ENCODE results near the gene APOD. TPM values are rescaled to one million over a fixed set of nuclear protein-coding genes. Genes with fewer than 3 reads are reported as not detected.
"Not testable (repeated sequence)": the region's sequence is repeated elsewhere in the genome, so short reads cannot be mapped to it uniquely, and the experiment has no call there.

Gene APOD
- total RNA-seq, 1 donor from 2014 or later, result 549 TPM

- no peak for DNase-seq (ENCODE audit: extremely low spot score in 2 of 2)
- Histone ChIP-seq H3K27ac (no peak overlapping the region), H3K4me3 (no peak overlapping the region), H3K4me1 (no peaks in the 10 kb centered on the region), H3K9me3 (no peaks in the 10 kb centered on the region), H3K36me3 (no peaks in the 10 kb centered on the region), H3K27me3 (no peaks in the 10 kb centered on the region)
- intact Hi-C loops (cut with DNase I), result no loop called here
- TF ChIP-seq POLR2A (IDR thresholded peaks at IDR 0.05) (no peak), POLR2AphosphoS5 (IDR thresholded peaks at IDR 0.05; ENCODE audit: insufficient read depth in 1 of 2, low read depth in 1 of 2) (no peak), CTCF (IDR thresholded peaks at IDR 0.05) (no peak)
Measured at GRCh38 chr3:195609229-195609628, 25.5 kb upstream of the APOD start.

DNA sequence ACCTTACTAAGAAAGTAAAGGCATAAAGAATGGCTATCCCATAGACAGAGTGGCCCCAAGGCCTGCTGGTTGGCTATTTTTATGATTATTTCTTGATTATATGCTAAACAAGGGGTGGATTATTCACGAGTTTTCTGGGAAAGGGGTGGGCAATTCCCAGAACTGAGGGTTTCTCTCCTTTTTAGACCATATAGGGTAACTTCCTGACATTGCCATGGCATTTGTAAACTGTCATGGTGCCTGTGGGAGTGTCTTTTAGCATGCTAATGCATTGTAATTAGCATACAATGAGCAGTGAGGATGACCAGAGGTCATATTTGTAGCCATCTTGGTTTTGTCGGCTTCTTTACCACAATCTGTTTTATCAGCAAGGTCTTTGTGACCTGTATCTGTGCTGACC lies 18.0 kb upstream of the APOD start:
- DNase-seq (ENCODE audit: extremely low spot score in 2 of 2); intact Hi-C loops (cut with DNase I): not testable (repeated sequence)

GRCh38 chr3:195601382-195601781 lies 17.6 kb upstream of the APOD start:
- no peaks in the 10 kb centered on the region for H3K4me1 ChIP-seq
- intact Hi-C loops (cut with DNase I), result no loop called here
- no peak for TF ChIP-seq CTCF (IDR thresholded peaks at IDR 0.05)
- no peak for TF ChIP-seq POLR2AphosphoS5 (IDR thresholded peaks at IDR 0.05; ENCODE audit: insufficient read depth in 1 of 2, low read depth in 1 of 2)
- no peak for TF ChIP-seq POLR2A (IDR thresholded peaks at IDR 0.05)
- H3K27me3 ChIP-seq, result no peaks in the 10 kb centered on the region
- H3K27ac ChIP-seq, result no peak overlapping the region
- no peak for DNase-seq (ENCODE audit: extremely low spot score in 2 of 2)
- no peaks in the 10 kb centered on the region for H3K9me3 ChIP-seq
- no peak overlapping the region for H3K4me3 ChIP-seq
- no peaks in the 10 kb centered on the region for H3K36me3 ChIP-seq

More for the DNA sequence above, 18.0 kb upstream of the APOD start:
- not testable (repeated sequence) for H3K36me3 ChIP-seq, H3K4me1 ChIP-seq, H3K27ac ChIP-seq, H3K9me3 ChIP-seq, H3K4me3 ChIP-seq, H3K27me3 ChIP-seq

DNA sequence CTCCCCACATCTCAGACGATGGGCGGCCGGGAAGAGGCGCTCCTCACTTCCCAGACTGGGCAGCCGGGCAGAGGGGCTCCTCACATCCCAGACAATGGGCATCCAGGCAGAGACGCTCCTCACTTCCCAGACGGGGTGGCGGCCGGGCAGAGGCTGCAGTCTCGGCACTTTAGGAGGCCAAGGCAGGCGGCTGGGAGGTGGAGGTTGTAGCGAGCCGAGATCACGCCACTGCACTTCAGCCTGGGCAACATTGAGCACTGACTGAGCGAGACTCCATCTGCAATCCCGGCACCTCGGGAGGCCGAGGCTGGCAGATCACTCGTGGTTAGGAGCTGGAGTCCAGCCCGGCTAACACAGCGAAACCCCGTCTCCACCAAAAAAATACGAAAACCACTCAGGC lies 16.2 kb upstream of the APOD start:
- H3K9me3 ChIP-seq; H3K4me3 ChIP-seq; H3K4me1 ChIP-seq; intact Hi-C loops (cut with DNase I); H3K27ac ChIP-seq; H3K27me3 ChIP-seq; DNase-seq (ENCODE audit: extremely low spot score in 2 of 2); H3K36me3 ChIP-seq: not testable (repeated sequence)

DNA sequence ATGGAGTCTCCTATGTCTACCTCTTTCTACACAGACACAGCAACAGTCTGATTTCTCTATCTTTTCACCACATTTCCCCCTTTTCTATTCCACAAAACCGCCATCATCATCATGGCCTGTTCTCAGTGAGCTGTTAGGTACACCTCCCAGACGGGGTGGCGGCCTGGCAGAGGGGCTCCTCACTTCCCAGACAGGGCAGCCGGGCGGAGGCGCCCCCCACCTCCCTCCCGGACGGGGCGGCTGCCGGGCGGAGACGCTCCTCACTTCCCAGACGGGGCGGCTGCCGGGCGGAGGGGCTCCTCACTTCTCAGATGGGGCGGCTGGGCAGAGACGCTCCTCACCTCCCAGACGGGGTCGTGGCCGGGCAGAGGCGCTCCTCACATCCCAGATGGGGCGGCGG lies 15.8 kb upstream of the APOD start:
- H3K27ac ChIP-seq; H3K9me3 ChIP-seq; H3K4me3 ChIP-seq; DNase-seq (ENCODE audit: extremely low spot score in 2 of 2); intact Hi-C loops (cut with DNase I); H3K36me3 ChIP-seq; H3K4me1 ChIP-seq; H3K27me3 ChIP-seq: not testable (repeated sequence)

- Histone ChIP-seq H3K27me3 (no peaks in the 10 kb centered on the region), H3K27ac (no peak overlapping the region), H3K36me3 (no peaks in the 10 kb centered on the region), H3K9me3 (no peaks in the 10 kb centered on the region), H3K4me1 (no peaks in the 10 kb centered on the region), H3K4me3 (no peak overlapping the region)
- no peak for TF ChIP-seq CTCF (IDR thresholded peaks at IDR 0.05)
- TF ChIP-seq POLR2A (IDR thresholded peaks at IDR 0.05), result no peak
- TF ChIP-seq POLR2AphosphoS5 (IDR thresholded peaks at IDR 0.05; ENCODE audit: insufficient read depth in 1 of 2, low read depth in 1 of 2), result no peak
- intact Hi-C loops (cut with DNase I), result no loop called here
- DNase-seq (ENCODE audit: extremely low spot score in 2 of 2), result no peak
Measured at GRCh38 chr3:195597848-195598247, 14.1 kb upstream of the APOD start.

GRCh38 chr3:195597229-195597628 lies 13.5 kb upstream of the APOD start:
- TF ChIP-seq POLR2A (IDR thresholded peaks at IDR 0.05) (no peak), CTCF (IDR thresholded peaks at IDR 0.05) (no peak), POLR2AphosphoS5 (IDR thresholded peaks at IDR 0.05; ENCODE audit: insufficient read depth in 1 of 2, low read depth in 1 of 2) (no peak)
- intact Hi-C loops (cut with DNase I), result no loop called here
- no peak for DNase-seq (ENCODE audit: extremely low spot score in 2 of 2)
- no peak overlapping the region for H3K27ac ChIP-seq
- no peaks in the 10 kb centered on the region for H3K36me3 ChIP-seq
- no peaks in the 10 kb centered on the region for H3K27me3 ChIP-seq
- H3K9me3 ChIP-seq, result no peaks in the 10 kb centered on the region
- no peak overlapping the region for H3K4me3 ChIP-seq
- no peaks in the 10 kb centered on the region for H3K4me1 ChIP-seq

All from vagina (tissue), 2 donors.